CD4-positive, alpha-beta T cell treated with Interferon gamma for 1 hour (primary cell): ENCODE results near the gene RASIP1.
"Not testable (repeated sequence)": the region's sequence is repeated elsewhere in the genome, so short reads cannot be mapped to it uniquely, and the experiment has no call there.

Experiments used
- DNase-seq: peaks from one replicate; pipeline ENCODE4 v3.0.0-alpha.2; 2020

Gene RASIP1

GRCh38 chr19:48698046-48698445 lies 42.4 kb downstream of the RASIP1 start:
- DNase-seq, result no peak

- DNase-seq, result no peak
Measured at GRCh38 chr19:48696353-48697010, 43.9 kb downstream of the RASIP1 start.

DNA sequence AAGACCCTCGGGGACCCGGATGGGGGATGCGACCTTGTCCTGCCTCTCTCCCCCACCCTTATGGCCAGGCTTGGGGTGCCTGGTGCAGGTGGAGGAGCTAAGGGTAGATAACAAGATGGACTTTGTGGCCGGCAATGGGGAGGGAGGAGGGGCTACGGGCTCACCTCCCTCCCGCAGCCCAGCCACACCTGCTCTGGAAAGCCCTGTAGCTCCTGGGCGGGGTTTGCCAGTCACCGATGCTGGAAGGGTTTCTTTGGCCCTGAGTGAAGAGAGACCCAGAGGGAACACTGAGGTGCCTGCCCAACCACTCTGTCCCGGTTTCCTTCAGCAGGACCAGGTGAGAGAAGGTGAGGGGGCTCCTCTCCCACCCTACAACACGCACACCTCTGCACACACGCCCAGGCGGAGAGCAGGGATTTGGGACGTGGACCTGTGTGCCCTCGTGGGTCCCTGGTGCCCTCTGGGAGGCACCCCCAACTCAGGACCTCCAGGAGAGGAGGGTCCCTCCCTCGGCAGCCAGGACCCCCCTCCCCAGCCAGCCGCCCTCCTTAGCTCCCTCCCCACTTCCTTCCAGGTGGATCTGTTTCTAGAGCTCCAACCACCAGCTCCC lies 44.6 kb downstream of the RASIP1 start, which contains the start of gene FUT2:
TSS of gene FUT2 (plus strand) at position 229 of the 610 bp plus-strand sequence. CDS start 6,986 bp downstream, outside the sequence.
- no peak for DNase-seq

DNA sequence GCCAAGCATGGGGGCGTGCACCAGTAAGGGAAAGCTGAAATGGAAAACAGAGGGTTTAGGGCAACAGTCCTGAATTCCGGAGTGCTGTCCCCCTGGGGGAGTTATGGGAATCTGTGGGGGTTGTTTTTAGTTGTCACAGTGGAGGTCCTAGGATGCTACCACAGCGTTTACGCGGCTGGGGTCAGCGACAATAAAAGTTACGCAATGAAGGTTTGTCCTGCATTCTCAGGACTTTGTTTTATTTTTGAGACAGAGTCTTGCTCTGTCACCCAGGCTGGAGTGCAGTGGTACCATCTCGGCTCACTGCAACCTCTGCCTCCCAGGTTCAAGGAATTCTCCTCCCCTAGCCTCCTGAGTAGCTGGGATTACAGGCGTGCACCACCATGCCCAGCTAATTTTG lies 46.8 kb downstream of the RASIP1 start:
- DNase-seq, result not testable (repeated sequence)

DNA sequence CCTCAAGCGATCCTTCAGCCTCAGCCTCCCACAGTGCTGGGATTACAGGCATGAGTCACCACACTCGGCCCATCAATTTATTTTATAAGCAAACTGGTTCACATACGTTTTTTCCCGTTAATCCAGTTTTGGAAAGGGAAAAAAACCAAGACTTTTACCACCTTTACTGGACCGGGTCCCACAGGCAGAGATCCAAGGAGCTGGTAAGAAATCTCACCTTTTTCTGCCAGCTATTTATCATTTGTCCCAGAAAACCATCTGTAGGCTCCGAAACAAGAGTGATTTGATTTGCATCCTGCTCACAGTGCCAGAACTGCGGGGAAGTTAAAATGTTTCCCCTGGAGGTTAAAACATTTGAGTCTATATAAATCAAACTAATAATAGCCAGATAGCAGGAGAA lies 51.0 kb downstream of the RASIP1 start:
- no peak for DNase-seq

- DNase-seq, result no peak
Measured at GRCh38 chr19:48687776-48688175, 52.6 kb downstream of the RASIP1 start.

- DNase-seq, result not testable (repeated sequence)
Measured at GRCh38 chr19:48686637-48687036, 53.8 kb downstream of the RASIP1 start.

DNA sequence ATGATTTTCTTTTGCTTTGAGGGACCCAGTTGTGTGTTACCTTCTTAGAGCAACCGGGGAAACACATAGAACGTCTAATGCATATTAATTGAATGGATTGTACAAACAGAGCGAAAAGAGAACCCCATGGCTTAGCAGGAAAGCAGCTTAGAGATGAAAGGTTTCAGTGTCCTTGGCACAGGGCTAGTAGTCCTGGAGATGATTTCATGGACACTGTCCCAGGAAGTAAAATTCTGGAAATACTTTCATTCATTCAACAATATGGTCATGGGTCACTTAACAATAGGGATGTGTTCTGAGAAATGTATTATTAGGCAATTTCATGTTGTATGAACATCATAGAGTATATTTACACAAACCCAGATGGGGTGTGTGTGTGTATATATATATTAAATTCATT lies 54.3 kb downstream of the RASIP1 start:
- DNase-seq, result no peak

GRCh38 chr19:48685583-48685982 lies 54.8 kb downstream of the RASIP1 start:
- DNase-seq, result no peak

DNA sequence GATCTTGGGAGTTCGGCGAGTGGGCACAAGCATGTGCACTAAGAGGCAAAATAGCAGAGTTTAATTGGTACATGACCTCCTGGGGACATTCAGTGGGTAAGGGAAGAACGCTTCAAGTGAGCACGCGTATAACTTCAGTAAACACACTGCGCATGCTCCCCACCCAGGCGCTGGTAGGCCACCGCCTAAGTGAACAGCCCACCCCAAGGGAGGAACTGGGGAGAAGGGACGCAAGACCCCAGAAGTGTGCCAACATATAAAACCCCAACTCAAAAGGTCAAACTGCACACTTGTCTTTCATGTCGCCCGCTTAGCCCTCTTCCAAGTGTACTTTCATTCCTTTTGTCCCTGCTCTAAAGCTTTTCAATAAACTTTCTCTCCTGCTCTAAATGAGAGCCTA lies 57.1 kb downstream of the RASIP1 start:
- peak; percentile 53 for DNase-seq

DNA sequence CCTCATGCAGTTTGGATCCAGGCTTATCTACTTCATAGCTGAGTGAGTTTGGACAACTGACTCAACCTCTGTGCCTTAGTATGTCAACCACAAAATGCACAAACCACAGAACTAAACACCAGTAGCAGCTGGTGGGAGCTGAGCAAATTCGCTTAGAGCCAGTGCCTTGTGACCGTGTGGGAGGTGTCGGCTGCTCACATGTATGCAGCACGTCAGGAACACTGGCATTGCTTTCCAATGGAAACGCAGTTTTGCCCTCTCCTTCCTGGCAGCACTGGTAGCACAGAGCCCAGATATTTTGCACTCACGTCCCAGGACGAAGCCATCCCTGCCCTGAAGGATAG lies 59.3 kb downstream of the RASIP1 start:
- no peak for DNase-seq

DNA sequence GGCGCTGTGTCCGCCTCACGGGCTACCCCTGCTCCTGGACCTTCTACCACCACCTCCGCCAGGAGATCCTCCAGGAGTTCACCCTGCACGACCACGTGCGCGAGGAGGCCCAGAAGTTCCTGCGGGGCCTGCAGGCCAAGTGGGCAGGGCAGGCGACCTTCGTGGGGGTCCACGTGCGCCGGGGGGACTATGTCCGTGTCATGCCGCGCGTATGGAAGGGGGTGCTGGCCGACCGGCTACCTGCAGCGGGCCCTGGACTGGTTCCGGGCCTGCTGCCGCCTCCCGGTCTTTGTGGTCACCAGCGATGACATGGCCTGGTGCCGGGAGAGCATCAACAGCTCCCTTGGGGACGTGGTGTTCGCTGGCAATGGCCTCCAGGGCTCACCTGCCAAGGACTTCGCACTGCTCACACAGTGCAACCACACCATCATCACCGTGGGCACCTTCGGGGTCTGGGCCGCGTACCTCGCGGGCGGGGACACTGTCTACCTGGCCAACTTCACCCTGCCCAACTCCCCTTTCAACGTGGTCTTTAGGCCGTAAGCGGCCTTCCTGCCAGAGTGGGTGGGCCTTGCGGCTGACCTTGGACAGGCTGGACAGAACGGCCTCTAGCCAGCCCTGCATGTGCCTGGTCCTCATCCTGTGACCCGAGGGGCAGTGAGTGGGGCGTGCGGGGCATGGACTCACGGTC lies 59.8 kb downstream of the RASIP1 start:
- no peak for DNase-seq

GRCh38 chr19:48680006-48680405 lies 60.4 kb downstream of the RASIP1 start:
- not testable (repeated sequence) for DNase-seq

GRCh38 chr19:48678201-48678600 lies 62.2 kb downstream of the RASIP1 start:
- DNase-seq, result no peak

GRCh38 chr19:48676887-48677286 lies 63.5 kb downstream of the RASIP1 start:
- DNase-seq, result no peak

DNA sequence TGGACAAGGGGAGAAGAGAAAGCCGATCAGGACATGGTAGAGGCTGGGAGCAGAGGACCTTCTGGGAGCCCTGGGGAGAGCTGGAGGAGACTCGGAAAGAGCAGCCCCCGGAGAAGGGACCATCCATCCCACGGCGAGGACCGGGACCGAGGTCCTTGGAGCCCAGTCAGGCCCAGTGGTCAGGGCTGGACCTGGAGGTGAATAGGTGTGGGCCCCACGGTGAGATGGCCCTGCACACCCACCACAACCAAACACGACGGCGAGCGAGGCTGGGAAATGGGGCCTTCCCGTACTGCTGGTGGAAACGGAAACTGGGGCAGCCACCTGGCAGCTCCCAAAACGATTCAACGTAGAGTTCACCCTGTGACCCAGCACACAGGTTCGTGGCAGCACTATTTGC lies 63.9 kb downstream of the RASIP1 start:
- DNase-seq, result no peak

DNA sequence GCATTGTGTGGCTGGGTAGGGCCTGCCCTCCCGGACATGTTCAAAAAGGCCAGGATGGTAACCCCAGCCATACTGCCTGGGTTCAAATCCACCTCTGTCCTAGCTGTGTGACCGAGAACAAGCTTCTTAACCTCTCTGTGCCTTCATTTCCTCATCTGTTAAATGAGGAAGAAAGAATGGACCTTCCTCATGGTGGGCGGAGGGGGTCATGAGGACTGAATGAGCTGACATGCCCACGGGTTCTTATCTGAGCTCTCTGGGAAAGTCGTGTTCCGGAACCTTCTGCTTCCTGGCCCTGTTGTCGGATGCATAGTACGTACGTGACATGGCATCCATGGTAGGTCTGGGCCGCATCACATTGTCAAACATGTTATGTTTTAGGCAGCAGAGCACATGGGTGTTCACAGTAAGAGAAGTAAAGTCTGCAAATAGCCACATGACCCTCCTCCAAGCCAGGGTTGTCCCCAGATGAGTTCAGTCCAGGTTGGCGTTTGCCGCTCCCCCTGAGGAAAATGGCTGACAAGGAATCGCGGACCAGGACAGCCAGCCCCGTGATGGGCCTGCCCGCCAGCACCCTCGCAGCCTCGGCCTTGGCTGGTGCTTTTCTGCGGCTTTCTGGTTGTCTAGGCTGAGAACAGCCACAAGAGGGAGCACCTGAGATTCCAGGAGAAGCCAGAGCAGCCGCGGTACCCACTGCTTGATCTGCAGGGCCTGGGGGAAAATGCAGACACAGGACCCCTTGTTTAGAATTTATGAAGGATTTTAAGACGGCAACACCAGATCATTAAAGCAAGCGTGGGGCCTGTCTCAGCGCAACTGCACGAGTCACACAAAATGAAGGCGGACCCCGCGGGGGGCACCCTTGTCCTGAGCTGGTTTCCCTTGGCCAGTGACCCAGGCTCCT lies 65.2 kb downstream of the RASIP1 start:
- DNase-seq, result peak; percentile 78

- DNase-seq, result no peak
Measured at GRCh38 chr19:48674216-48674809, 66.1 kb downstream of the RASIP1 start.

GRCh38 chr19:48673436-48674100 lies 66.8 kb downstream of the RASIP1 start:
- no peak for DNase-seq

DNA sequence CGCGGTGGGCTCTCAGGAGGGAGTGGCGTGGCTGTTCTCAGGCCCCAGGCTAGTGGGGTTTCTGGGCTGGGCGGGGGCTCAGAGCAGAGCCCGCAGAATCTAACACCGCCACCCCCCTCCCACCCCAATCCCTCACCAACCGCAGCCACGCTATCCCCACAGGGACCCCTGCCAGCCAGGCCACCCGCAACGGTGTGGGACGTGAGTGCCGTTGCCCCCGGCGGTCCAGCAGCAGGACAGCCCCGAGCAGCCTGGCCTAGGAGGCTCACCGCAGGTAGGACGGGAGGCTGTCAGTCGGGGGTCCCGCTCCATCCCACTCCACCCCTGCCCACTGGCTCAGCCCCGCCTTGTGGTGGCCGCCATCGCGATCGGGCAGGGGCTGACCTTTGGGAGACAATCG lies 67.4 kb downstream of the RASIP1 start, which contains the start of gene NTN5:
TSS of gene NTN5 (minus strand) at position 24 of the 400 bp plus-strand sequence. CDS start 2,031 bp downstream, outside the sequence.
- no peak for DNase-seq

- DNase-seq, result no peak
Measured at GRCh38 chr19:48671446-48671995, 68.9 kb downstream of the RASIP1 start.
